CD4-positive, alpha-beta T cell treated with Interleukin-2 at 100 ng/mL for 4 hours (primary cell): ENCODE results near the gene RXFP4.

Source experiments
- DNase-seq: peaks from one replicate; pipeline ENCODE4 v3.0.0-alpha.2; 2020; ENCODE audit warnings: low spot score

The RXFP4 gene

DNA sequence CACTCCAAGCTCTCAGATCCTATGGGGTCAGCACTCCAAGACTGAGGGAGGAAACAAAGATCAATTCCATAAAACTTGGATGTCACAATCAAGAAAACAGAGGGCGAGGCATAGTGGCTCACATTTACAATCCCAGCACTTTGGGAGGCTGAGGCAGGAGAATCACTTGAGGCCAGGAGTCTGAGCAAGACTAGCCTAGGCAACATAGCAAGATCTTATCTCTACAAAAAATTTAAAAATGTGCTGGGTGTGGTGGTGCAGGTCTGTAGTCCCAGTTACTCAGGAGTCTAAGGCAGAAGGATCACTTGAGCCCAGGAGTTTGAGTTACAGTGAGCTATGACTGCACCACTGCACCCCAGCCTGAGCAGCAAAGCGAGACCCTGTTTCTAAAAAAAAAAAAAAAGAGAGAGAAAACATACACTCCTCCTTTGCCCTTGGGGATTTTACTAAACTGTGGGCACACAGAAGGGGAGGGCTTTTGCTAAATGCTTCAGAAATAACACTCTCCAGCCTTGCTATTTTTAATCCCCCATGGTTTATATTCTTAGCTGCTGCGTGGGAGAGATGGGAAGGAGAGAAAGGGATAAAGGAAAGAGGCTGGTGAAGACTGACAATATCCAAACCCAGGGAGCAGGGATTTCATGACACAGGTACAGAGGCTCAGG, 18.8 kb downstream of the RXFP4 start:
- DNase-seq, result no peak

GRCh38 chr1:155961937-155962336, 20.5 kb downstream of the RXFP4 start:
- DNase-seq, result peak; percentile 38

DNA sequence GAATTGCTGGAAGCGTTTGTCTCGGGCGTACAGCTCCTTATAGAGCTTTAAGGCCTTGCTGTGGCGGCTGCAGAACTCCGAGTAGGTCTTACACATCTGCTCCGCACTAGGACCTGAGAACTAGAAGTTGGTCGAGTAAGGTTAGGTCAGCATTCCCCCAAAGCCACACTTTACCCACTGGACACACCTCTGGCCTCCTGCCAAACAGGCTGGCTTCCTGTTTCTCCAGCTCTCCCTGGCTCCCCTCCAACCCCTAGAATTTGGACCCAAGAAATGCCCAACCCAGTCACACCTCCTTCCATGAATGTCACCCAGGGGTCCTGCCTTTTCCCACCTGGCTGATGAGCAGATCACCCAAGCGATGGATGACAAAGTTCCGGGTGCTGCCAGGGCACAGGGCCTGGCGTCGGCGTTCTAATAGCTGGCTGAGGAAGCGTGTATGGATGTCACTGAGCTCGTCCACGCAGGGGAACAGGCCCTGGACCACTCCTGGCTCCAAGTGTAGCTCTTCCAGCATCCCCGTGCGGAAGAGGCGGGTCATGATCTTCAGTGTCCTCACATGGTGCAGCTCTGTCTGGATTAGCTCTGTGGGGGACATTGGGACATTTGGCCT, 21.3 kb downstream of the RXFP4 start:
- DNase-seq, result no peak

- DNase-seq, result no peak
These were observed 22.8 kb downstream of the RXFP4 start for GRCh38 chr1:155964193-155964592.

GRCh38 chr1:155966135-155966534, 24.7 kb downstream of the RXFP4 start:
- no peak for DNase-seq

DNA sequence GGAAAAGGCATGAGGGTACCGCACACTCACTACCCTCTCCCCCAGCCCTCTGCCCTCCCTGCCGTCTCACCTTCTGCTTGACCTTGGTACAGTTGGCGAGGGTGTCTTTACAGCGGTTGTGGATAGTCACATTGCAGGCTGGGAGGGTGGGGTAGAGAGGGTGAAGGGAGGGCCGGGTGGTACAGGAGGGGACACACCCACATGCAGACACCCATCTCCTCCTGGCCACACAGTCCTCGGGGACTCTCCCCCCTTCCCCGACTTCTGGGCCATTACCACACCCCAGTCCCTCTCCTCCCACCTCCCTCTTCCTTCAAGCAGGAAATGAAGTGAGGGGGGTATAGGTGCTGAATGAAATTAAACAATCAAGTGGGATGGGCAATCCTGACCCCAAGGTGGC, 25.3 kb downstream of the RXFP4 start:
- no peak for DNase-seq

- DNase-seq, result peak; percentile 25
These were observed 26.1 kb downstream of the RXFP4 start for GRCh38 chr1:155967341-155968050.

GRCh38 chr1:155968051-155968400, 26.6 kb downstream of the RXFP4 start:
- DNase-seq, result no peak

- no peak for DNase-seq
These were observed 27.2 kb downstream of the RXFP4 start for GRCh38 chr1:155968670-155969069.

- no peak for DNase-seq
These were observed 27.9 kb downstream of the RXFP4 start for GRCh38 chr1:155969377-155969791.

GRCh38 chr1:155970531-155971167, 29.2 kb downstream of the RXFP4 start:
- DNase-seq, result peak; percentile 39

- DNase-seq, result no peak
These were observed 30.7 kb downstream of the RXFP4 start for GRCh38 chr1:155971910-155972809.

DNA sequence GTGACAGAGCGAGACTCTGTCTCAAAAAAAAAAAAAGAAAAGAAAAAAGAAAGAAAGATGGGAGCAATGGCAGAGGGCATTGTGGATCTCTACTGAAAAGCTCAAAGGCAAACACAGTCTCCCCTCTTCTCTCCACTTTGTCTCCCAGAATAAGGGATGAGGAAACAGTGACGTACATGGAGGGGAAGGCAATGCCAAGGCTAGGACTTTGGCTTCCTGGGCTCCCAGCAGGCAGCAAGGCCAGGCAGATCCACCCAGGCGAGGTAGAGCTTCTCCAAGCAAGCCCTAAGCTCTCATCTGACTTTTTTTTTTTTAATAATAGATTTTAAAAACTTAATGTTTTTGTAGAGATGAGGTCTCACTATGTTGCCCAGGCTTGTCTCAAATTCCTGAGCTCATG, 32.3 kb downstream of the RXFP4 start:
- no peak for DNase-seq

GRCh38 chr1:155974208-155975115, 33.0 kb downstream of the RXFP4 start:
- DNase-seq, result no peak

- no peak for DNase-seq
These were observed 34.1 kb downstream of the RXFP4 start for GRCh38 chr1:155975375-155976061.

DNA sequence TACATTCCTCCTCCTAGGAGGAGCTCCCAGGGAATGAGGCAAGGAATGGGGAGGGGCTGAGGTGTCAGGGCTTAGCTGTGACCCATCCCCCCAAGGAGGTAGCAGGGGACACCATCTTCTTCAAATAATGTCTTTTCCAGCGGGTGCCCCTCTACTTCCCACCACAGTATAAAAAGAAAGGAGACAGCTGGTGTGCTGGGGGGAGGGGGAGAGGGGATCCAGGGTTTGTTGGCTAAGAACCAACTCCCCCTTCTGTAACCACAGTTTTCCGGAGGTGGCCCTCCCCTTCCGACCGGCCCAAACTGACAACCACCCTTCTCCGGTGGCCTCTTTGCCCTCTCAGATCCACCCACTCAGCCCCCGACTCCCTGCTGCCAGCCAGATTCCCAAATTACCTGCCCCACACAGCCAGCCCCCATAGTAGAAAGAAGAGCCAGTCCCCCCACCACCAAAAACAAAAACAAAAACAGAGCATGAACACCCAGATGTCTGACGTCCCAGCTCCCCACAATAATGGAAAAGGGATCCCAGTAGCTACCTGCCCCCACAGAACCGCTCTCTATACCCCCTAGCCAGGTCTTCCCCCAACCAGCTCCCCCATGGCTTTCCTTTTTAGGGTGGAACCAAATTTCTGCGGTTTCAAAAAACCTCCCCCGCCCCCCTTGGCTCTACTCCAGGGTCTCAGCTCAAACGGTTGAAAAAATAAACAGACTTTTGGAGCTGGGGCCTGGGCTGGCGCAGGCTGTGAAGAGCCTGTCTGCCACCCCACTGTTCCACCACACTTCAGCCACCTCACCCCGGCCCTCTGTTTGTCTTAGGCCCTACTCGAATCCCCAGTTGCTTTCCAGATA, 34.8 kb downstream of the RXFP4 start:
- peak; percentile 67 for DNase-seq

DNA sequence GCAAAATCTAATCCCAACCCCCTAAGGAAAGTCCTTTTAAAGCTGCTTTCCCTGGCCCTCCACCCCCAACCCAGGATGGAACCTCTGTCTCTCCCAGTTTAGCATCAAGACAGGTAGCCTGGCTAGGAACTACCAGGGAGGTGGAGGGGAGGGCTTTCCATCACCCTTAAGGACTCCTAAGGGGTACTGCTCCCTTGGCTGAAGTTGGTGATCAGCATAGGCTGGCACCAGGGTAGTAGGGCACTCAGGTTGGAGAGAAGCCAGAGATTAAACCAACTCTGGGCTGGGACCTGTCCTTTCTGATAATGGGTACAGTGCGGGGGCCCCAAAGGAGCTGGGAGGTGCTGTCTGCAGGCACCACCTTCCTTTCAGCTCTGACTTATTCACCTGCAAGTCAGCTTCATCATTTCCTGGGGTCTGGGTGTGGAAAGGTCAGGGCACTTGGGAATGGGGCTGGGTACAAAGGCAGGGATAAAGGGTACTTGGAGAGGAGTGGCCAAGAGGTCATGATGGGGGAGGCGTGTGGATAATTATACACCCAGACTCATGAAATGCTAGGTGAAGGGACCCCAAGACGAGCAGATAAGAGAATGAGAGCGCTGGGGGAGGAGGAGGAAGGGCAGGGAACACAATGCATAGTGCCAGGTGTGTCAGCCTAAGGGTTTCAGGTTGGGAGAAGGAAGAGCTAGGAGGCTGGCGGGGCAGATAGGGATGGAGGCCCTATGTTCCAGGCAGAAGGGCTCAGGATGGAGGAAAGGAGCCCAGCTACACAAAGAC, 35.7 kb downstream of the RXFP4 start:
- no peak for DNase-seq

- DNase-seq, result peak; percentile 32
These were observed 36.4 kb downstream of the RXFP4 start for GRCh38 chr1:155977690-155978324.
